Measurements from ENCODE around the gene C16orf87.
"Not testable (repeated sequence)": the region's sequence is repeated elsewhere in the genome, so short reads cannot be mapped to it uniquely, and the experiment has no call there.

Gene C16orf87

GRCh38 chr16:46801428-46802049, 29.4 kb downstream of the C16orf87 start:
- in situ Hi-C loops (cut with HindIII; ENCODE audit: low sequenced_read_pairs): loop anchor here (5.0 kb wide), 1 partner anchor 124 kb away; no protein-coding TSS in a partner anchor

GRCh38 chr16:46800494-46800893, 30.5 kb downstream of the C16orf87 start:
- in situ Hi-C loops (cut with HindIII; ENCODE audit: low sequenced_read_pairs): loop anchor here (5.0 kb wide), 1 partner anchor 123 kb away; no protein-coding TSS in a partner anchor

- in situ Hi-C loops (cut with HindIII; ENCODE audit: low sequenced_read_pairs): no loop called here
Measured at GRCh38 chr16:46797501-46797900, 33.5 kb downstream of the C16orf87 start.

GRCh38 chr16:46796764-46797269, 34.2 kb downstream of the C16orf87 start:
- in situ Hi-C loops (cut with HindIII; ENCODE audit: low sequenced_read_pairs): no loop called here

GRCh38 chr16:46793841-46794240, 37.1 kb downstream of the C16orf87 start:
- in situ Hi-C loops (cut with HindIII; ENCODE audit: low sequenced_read_pairs): no loop called here

- in situ Hi-C loops (cut with HindIII; ENCODE audit: low sequenced_read_pairs): no loop called here
Measured at GRCh38 chr16:46790599-46791270, 40.2 kb downstream of the C16orf87 start.

- in situ Hi-C loops (cut with HindIII; ENCODE audit: low sequenced_read_pairs): no loop called here
Measured at GRCh38 chr16:46789499-46790414, 41.2 kb downstream of the C16orf87 start.

- in situ Hi-C loops (cut with HindIII; ENCODE audit: low sequenced_read_pairs): no loop called here
Measured at GRCh38 chr16:46788891-46789474, 42.0 kb downstream of the C16orf87 start.

- in situ Hi-C loops (cut with HindIII; ENCODE audit: low sequenced_read_pairs): no loop called here
Measured at GRCh38 chr16:46787909-46788308, 43.1 kb downstream of the C16orf87 start.

- in situ Hi-C loops (cut with HindIII; ENCODE audit: low sequenced_read_pairs): no loop called here
Measured at GRCh38 chr16:46785076-46785845, 45.7 kb downstream of the C16orf87 start.

GRCh38 chr16:46784569-46784968, 46.4 kb downstream of the C16orf87 start:
- in situ Hi-C loops (cut with HindIII; ENCODE audit: low sequenced_read_pairs): not testable (repeated sequence)

- in situ Hi-C loops (cut with HindIII; ENCODE audit: low sequenced_read_pairs): no loop called here
Measured at GRCh38 chr16:46783800-46784199, 47.2 kb downstream of the C16orf87 start.

- in situ Hi-C loops (cut with HindIII; ENCODE audit: low sequenced_read_pairs): no loop called here
Measured at GRCh38 chr16:46782320-46782719, 48.7 kb downstream of the C16orf87 start.

- in situ Hi-C loops (cut with HindIII; ENCODE audit: low sequenced_read_pairs): no loop called here
Measured at GRCh38 chr16:46777804-46778203, 53.2 kb downstream of the C16orf87 start.

GRCh38 chr16:46775214-46775613, 55.8 kb downstream of the C16orf87 start:
- in situ Hi-C loops (cut with HindIII; ENCODE audit: low sequenced_read_pairs): no loop called here

- in situ Hi-C loops (cut with HindIII; ENCODE audit: low sequenced_read_pairs): no loop called here
Measured at GRCh38 chr16:46774743-46775177, 56.2 kb downstream of the C16orf87 start.

GRCh38 chr16:46772463-46772862, 58.5 kb downstream of the C16orf87 start:
- in situ Hi-C loops (cut with HindIII; ENCODE audit: low sequenced_read_pairs): no loop called here

- in situ Hi-C loops (cut with HindIII; ENCODE audit: low sequenced_read_pairs): no loop called here
Measured at GRCh38 chr16:46768809-46769208, 62.2 kb downstream of the C16orf87 start.

- in situ Hi-C loops (cut with HindIII; ENCODE audit: low sequenced_read_pairs): no loop called here
Measured at GRCh38 chr16:46765050-46765449, 65.9 kb downstream of the C16orf87 start.

- in situ Hi-C loops (cut with HindIII; ENCODE audit: low sequenced_read_pairs): no loop called here
Measured at GRCh38 chr16:46763147-46763546, 67.8 kb downstream of the C16orf87 start.

All from endothelial cell of hepatic sinusoid (primary cell).